ENCODE results near the gene KIF5A. TPM values are rescaled to one million over a fixed set of nuclear protein-coding genes. Genes with fewer than 3 reads are reported as not detected.
A peak's percentile ranks its signal among the peaks of the same experiment; 100 is the strongest.

KIF5A gene
- total and polyA plus RNA-seq, 2 of the 13 experiments (the other 11 are each of a cell fraction or from before 2014, with no cell fraction given) = 1.6 to 11.9 TPM

GRCh38 chr12:57520053-57520818 is 29.6 kb upstream of the KIF5A start, which contains the start of gene DDIT3 (continued):
- 0 out of 2 replicates have a peak, but pooled peaks have one; percentile 46 for TF ChIP-seq ZBTB43 (CRISPR knock-in tag; conservative IDR thresholded peaks at IDR 0.05)
- TF ChIP-seq ZKSCAN5 (CRISPR knock-in tag; IDR thresholded peaks at IDR 0.05) = no peak
- TF ChIP-seq ZNF501 (CRISPR knock-in tag; IDR thresholded peaks at IDR 0.05) = 0 out of 2 replicates have a peak, but pooled peaks have one; percentile 0
- TF ChIP-seq ZFP37 (CRISPR knock-in tag; IDR thresholded peaks at IDR 0.05; ENCODE audit: borderline replicate concordance) = peak; percentile 84; the same call in 1 of the 2 replicates
- TF ChIP-seq E2F2 (CRISPR knock-in tag; IDR thresholded peaks at IDR 0.05; ENCODE audit: borderline replicate concordance) = no peak
- TF ChIP-seq RFXAP (CRISPR knock-in tag; IDR thresholded peaks at IDR 0.05; ENCODE audit: borderline replicate concordance) = 0 out of 2 replicates have a peak, but pooled peaks have one; percentile 53
- no peak for TF ChIP-seq ARNT (IDR thresholded peaks at IDR 0.05)
- no peak for TF ChIP-seq FUBP1 (CRISPR knock-in tag; IDR thresholded peaks at IDR 0.05; ENCODE audit: borderline replicate concordance)
- 0 out of 2 replicates have a peak, but pooled peaks have one; percentile 55 for TF ChIP-seq ZNF343 (CRISPR knock-in tag; IDR thresholded peaks at IDR 0.05)
- TF ChIP-seq TGIF2 (CRISPR knock-in tag; IDR thresholded peaks at IDR 0.05) = no peak
- TF ChIP-seq BRCA1 (CRISPR knock-in tag; IDR thresholded peaks at IDR 0.05) = no peak
- TF ChIP-seq SRSF4 (IDR thresholded peaks at IDR 0.05; ENCODE audit: low read depth, low read length, poor library complexity, severe bottlenecking) = no peak
- TF ChIP-seq ZNF782 (CRISPR knock-in tag; IDR thresholded peaks at IDR 0.05; ENCODE audit: borderline replicate concordance) = peak; percentile 63; the same call in 1 of the 2 replicates
- no peak for TF ChIP-seq ZMYM2 (CRISPR knock-in tag; IDR thresholded peaks at IDR 0.05)
- no peak for TF ChIP-seq MXD3 (CRISPR knock-in tag; IDR thresholded peaks at IDR 0.05)
- no peak for TF ChIP-seq KDM4B (CRISPR knock-in tag; IDR thresholded peaks at IDR 0.05)
- TF ChIP-seq ZNF749 (CRISPR knock-in tag; IDR thresholded peaks at IDR 0.05; ENCODE audit: borderline replicate concordance) = no peak
- TF ChIP-seq ZNF781 (CRISPR knock-in tag; IDR thresholded peaks at IDR 0.05; ENCODE audit: borderline replicate concordance, not compliant biosample characterization) = peak; percentile 81
- no peak for TF ChIP-seq ZNF883 (CRISPR knock-in tag; IDR thresholded peaks at IDR 0.05; ENCODE audit: not compliant biosample characterization)
- TF ChIP-seq TERF1 (CRISPR knock-in tag; IDR thresholded peaks at IDR 0.05) = no peak
- peak; percentile 91 for TF ChIP-seq ARNTL (CRISPR knock-in tag; IDR thresholded peaks at IDR 0.05)
- peak; percentile 97 for TF ChIP-seq ELF1 (CRISPR knock-in tag; IDR thresholded peaks at IDR 0.05)
